ENCODE data around the gene RAPGEF3. TPM values are rescaled to one million over a fixed set of nuclear protein-coding genes. Genes with fewer than 3 reads are reported as not detected.

The RAPGEF3 gene
- total and polyA plus RNA-seq, 9 of the 15 experiments (the other 6 are each of a cell fraction or from before 2014, with no cell fraction given), result 0.03 to 0.78 (median 0.37) TPM; not detected in 1

DNA sequence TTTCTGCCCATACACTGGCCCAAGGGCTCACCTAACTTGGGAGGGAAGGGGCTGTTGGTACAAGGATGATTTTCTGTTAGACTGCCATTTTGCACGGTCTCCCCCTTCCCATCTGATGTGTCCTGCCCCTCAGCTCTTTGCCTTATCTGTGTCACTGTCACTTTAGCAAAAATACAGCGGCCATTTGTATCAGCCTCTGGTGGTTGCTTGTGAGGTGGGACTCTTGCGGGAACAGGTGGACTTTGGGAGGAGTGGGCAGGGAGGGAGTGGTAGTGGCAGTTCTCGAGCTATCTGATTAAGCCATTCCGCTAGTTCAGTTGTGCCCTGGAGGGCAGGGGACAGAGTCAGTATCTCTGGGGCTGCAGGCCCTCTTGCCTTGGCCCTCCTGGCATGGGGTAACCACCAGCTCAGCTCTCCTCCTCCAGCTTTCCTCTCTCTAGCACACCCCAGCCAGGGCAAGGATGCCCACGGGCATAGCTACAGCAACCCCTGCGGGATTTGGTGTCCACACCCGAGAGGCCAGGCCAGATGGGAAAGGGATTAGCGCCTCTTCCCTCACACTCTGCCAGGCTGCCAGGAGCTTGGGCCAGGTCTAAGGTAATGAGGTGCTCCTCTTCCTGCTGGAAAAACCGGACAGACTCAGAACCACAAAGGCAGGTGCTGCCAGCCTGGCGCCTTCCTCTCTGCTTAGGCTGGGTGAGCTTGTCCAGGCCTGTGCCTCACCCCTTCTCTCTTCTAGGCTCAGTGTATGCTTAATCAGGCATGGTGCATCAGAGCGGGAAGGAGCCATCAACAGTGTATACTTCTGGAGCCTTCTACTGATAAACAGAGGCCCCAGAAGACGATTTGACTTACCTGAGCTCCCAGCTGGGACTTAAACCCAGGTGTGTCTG is 23.0 kb upstream of the RAPGEF3 start (continued):
- TF ChIP-seq MED1 (CRISPR knock-in tag; IDR thresholded peaks at IDR 0.05; ENCODE audit: borderline replicate concordance), result no peak
- peak; percentile 51; the same call in 1 of the 2 replicates for TF ChIP-seq HNRNPL (IDR thresholded peaks at IDR 0.05; ENCODE audit: low read depth, low read length)
- TF ChIP-seq POLR2G (IDR thresholded peaks at IDR 0.05; ENCODE audit: low read depth, low read length), result peak; percentile 60; the same call in 1 of the 2 replicates
- no peak for TF ChIP-seq SMARCB1 (IDR thresholded peaks at IDR 0.05; ENCODE audit: insufficient read length, low read depth)
- TF ChIP-seq CAMTA2 (CRISPR knock-in tag; conservative IDR thresholded peaks at IDR 0.05), result 0 out of 2 replicates have a peak, but pooled peaks have one; percentile 9
- TF ChIP-seq SUPT5H (IDR thresholded peaks at IDR 0.05), result peak; percentile 43; the same call in 1 of the 2 replicates
- no peak for TF ChIP-seq MEF2D (tag; conservative IDR thresholded peaks at IDR 0.05; ENCODE audit: low read depth)
- 0 out of 2 replicates have a peak, but pooled peaks have one; percentile 17 for TF ChIP-seq PHB (CRISPR knock-in tag; IDR thresholded peaks at IDR 0.05)
- no peak for TF ChIP-seq ARNT (IDR thresholded peaks at IDR 0.05)
- TF ChIP-seq, protein P1, sequence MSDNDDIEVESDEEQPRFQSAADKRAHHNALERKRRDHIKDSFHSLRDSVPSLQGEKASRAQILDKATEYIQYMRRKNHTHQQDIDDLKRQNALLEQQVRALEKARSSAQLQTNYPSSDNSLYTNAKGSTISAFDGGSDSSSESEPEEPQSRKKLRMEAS (CRISPR knock-in tag; IDR thresholded peaks at IDR 0.05), result no peak
- TF ChIP-seq KDM4B (IDR thresholded peaks at IDR 0.05; ENCODE audit: borderline replicate concordance in 2 of 2, low read depth in 1 of 2), result no peak
- TF ChIP-seq, protein P2, sequence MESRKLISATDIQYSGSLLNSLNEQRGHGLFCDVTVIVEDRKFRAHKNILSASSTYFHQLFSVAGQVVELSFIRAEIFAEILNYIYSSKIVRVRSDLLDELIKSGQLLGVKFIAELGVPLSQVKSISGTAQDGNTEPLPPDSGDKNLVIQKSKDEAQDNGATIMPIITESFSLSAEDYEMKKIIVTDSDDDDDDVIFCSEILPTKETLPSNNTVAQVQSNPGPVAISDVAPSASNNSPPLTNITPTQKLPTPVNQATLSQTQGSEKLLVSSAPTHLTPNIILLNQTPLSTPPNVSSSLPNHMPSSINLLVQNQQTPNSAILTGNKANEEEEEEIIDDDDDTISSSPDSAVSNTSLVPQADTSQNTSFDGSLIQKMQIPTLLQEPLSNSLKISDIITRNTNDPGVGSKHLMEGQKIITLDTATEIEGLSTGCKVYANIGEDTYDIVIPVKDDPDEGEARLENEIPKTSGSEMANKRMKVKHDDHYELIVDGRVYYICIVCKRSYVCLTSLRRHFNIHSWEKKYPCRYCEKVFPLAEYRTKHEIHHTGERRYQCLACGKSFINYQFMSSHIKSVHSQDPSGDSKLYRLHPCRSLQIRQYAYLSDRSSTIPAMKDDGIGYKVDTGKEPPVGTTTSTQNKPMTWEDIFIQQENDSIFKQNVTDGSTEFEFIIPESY (CRISPR knock-in tag; IDR thresholded peaks at IDR 0.05), result peak; percentile 70
- no peak for TF ChIP-seq BCOR (IDR thresholded peaks at IDR 0.05)
